HG02759 (cell line): ENCODE measurements around the gene KIF23.
"Not testable (repeated sequence)": the region's sequence is repeated elsewhere in the genome, so short reads cannot be mapped to it uniquely, and the experiment has no call there.

Source experiments
- ATAC-seq: cut with Tn5 transposase; IDR thresholded peaks from one replicate; pipeline ENCODE4 v1.9.1; 2021; ENCODE audit warnings: mild to moderate bottlenecking, moderate library complexity; ENCODE audit not compliant: unreplicated experiment

KIF23 gene

DNA sequence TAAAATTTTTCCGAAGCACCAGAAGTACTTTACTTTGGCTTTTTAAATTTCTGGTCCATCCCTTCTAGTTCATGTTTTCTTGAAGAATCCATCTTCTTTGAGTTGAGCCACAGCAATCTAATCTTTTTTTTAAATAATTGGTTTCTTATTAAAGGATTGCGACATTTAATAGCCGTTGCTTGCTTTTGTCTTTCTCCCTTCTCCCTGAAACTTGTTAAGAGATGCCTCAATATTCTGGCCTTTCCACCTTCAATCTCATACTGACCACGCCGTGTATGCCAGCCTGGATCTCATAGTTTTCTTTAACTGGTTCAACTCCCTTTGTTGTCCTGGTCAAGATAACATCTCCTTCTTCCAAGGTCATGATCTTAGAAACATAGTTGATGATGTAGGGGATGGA lies 20.1 kb downstream of the KIF23 start:
- ATAC-seq = no peak

DNA sequence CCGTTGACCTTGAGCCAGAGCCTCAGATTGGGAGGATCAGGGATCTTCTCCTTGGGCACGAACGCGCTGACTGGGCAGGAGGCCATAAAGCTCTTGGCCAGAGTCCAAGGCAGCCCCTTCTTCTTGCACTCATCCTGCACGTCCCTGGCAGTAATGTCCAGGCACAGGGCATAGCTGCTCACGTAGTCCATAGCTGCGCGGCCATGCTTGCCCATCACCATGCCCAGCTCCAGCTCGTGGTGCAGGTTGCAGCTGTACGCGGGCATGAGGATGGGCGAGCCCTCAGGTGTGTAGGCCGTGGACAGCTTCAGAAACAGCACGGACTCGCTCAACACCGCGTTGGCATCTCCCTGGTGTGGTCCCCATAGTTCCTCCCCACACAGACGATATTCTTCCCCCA lies 20.5 kb downstream of the KIF23 start:
- ATAC-seq = no peak

GRCh38 chr15:69435985-69436384 lies 21.8 kb downstream of the KIF23 start:
- ATAC-seq = no peak

- ATAC-seq = no peak
Measured at GRCh38 chr15:69436951-69437350, 22.8 kb downstream of the KIF23 start.

GRCh38 chr15:69439623-69440022 lies 25.5 kb downstream of the KIF23 start:
- no peak for ATAC-seq

DNA sequence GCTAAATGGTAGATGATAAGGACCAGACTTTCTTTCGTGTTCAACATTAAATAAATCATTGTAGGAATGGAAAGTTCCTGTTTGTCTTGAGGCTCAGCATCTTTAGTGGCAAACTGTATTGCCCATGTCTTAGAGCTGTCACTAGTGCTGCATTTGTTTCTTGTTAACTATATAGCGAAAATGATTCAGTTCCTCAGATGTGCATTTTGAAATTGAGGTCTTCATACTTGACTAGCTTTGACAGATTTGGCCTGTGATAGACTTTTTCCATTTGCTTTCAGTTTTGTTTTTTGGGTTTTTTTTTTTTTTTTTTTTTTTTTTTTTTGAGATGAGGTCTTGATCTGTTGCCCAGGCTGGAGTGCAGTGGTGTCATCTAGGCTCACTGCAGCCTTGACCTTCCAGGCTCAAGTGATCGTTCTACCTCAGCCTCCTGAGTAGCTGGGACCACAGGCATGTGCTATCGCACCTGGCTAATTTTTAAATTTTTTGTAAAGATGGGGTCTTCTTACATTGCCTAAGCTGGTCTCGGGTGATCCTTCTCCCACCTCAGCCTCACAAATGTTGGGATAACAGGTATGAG lies 29.0 kb downstream of the KIF23 start:
- ATAC-seq = no peak

GRCh38 chr15:69444686-69445085 lies 30.5 kb downstream of the KIF23 start:
- ATAC-seq = no peak

- no peak for ATAC-seq
Measured at GRCh38 chr15:69446953-69447352, 32.8 kb downstream of the KIF23 start.

GRCh38 chr15:69450221-69450620 lies 36.1 kb downstream of the KIF23 start:
- ATAC-seq = not testable (repeated sequence)

GRCh38 chr15:69450968-69451695 lies 37.0 kb downstream of the KIF23 start:
- ATAC-seq = no peak

DNA sequence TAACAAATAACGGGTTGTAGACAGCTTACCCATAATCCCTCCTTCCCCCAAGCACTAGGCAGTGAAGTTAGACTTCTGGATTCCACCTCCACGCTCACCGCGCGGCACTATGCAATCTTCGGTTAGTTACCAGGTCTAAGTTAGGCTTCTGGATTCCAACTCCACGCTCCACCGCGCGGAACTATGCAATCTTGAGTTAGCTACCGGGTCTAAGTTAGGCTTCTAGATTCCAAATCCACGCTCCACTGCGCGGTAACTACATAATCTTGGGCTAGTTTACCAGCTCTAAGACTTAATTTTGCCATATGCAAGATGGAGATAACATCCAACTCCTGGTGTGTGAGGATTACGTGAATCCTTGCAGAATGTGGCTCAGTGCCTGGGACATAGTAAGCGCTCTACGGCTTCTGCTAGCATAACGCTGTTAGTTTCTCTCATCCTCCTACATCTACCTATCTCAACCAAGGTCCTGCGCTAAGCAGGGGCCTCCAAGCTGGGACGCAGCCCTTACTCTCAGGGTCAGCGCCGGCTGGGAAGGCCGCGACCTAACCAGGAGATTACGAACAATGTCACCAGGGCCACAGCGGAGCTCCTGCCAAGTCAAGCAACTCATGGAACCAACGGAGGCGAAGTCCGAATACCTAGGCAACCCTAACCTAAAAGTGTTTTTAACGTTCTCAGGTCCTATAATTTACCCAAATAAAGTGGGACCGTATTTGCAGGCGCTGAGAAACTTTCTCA lies 38.0 kb downstream of the KIF23 start:
- ATAC-seq = peak; percentile 44

- peak; percentile 79 for ATAC-seq
Measured at GRCh38 chr15:69452692-69453521, 38.8 kb downstream of the KIF23 start, which contains the start of gene RPLP1. TSS of gene RPLP1 (plus strand) at chr15:69452818. CDS start at chr15:69452949, 131 bp downstream.

GRCh38 chr15:69454953-69455352 lies 40.8 kb downstream of the KIF23 start:
- no peak for ATAC-seq

- ATAC-seq = no peak
Measured at GRCh38 chr15:69456208-69457166, 42.3 kb downstream of the KIF23 start.

DNA sequence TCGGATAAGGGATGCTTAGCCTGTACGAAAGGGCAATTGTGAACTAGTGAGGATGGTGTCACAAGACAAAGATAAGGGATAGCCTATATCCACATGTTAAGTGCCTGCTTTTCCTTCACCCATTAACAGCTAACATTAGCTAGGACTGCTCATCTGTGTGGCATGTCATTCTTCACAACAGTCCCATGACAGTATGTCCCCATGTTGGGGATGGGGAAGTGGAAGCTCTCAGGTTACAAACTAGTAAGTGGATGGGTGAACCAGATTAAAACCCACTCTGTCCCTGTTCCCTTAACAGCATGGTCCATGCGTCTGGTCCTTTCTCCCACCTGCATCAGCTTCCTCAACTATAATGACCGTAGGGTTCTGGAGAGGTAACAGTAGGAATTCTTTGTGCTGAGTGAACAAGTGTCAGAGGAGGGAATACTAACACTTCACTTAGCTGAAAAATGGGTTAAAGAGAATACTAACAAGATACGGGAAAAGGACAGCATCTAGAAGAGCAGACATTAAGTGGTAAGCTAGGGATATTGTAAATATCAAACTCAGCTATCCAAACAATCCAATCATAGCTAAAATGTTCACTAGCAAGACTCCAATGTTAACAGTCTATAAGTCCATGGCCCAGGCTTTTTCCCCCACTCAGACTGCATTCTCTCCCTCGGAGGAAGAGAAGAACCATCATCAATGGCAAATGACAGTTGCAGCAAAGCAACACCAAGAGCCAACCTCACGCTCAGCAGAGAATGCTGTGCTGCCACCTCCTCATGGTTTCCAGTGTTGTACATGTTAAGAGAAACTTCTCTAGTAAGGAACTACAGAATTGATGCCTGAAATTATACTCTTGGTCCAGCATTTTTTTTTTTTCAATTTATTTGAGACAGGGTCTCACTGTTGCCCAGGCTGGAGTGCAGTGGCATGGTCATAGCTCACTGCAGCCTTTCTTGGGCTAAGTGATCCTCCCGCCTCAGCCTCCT lies 43.4 kb downstream of the KIF23 start:
- ATAC-seq = no peak

- no peak for ATAC-seq
Measured at GRCh38 chr15:69459066-69459465, 44.9 kb downstream of the KIF23 start.

- ATAC-seq = no peak
Measured at GRCh38 chr15:69460481-69460880, 46.3 kb downstream of the KIF23 start.

DNA sequence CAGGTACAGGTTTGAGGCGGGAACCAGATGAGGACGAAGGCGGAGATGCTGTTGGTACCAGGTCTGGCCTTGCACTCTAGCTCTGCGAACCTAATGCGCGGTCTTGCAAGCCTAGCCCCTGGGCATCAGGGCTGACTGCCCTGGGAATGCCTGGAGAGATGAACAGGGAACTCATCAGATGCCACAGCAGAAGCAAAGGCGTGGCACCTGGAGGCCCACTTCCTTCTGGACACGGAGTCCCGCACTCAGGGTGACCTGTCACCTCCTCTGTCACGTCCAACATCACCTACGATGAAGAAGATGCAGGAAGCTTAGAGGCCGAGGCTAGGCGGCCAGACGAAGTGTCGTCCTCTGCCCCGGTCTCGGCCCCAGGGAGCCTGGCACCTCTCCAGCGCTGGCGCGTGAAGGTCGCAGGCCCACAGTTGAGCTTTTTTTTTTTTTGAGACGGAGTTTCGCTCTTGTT lies 47.9 kb downstream of the KIF23 start:
- no peak for ATAC-seq
